GM18517 (cell line): ENCODE results near the gene TMEM131L.
"Not testable (repeated sequence)": the region's sequence is repeated elsewhere in the genome, so short reads cannot be mapped to it uniquely, and the experiment has no call there.

Source experiments
- ATAC-seq: cut with Tn5 transposase; IDR thresholded peaks from one replicate; pipeline ENCODE4 v1.9.1; 2021; ENCODE audit warnings: mild to moderate bottlenecking, moderate library complexity; ENCODE audit not compliant: unreplicated experiment

Gene TMEM131L

GRCh38 chr4:153566631-153567150 lies 100.5 kb downstream of the TMEM131L start:
- ATAC-seq: no peak

- not testable (repeated sequence) for ATAC-seq
Measured at GRCh38 chr4:153567660-153568059, 101.5 kb downstream of the TMEM131L start.

- ATAC-seq: no peak
Measured at GRCh38 chr4:153570228-153570973, 104.2 kb downstream of the TMEM131L start.

- ATAC-seq: no peak
Measured at GRCh38 chr4:153571006-153571545, 104.9 kb downstream of the TMEM131L start.

DNA sequence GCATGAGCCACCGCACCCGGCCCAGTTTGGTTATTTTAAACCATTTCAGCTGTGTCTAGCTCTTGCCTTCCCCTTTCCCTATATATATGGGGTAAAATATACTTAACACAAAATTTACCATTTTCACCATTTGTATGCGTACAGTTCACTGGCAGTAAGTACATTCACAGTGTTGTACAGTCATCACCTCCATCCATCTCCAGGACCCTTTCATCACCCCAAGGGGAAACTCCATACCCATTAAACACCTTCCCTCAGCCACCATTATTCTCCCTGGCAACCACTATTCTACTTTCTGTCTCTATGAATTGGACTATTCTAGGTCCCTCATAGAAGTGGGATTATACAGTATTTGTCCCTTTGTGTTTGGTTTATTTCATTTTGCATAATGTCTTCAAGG lies 106.4 kb downstream of the TMEM131L start:
- no peak for ATAC-seq

GRCh38 chr4:153573221-153573620 lies 107.1 kb downstream of the TMEM131L start:
- no peak for ATAC-seq

GRCh38 chr4:153573881-153574802 lies 108.0 kb downstream of the TMEM131L start:
- ATAC-seq: peak; percentile 75

DNA sequence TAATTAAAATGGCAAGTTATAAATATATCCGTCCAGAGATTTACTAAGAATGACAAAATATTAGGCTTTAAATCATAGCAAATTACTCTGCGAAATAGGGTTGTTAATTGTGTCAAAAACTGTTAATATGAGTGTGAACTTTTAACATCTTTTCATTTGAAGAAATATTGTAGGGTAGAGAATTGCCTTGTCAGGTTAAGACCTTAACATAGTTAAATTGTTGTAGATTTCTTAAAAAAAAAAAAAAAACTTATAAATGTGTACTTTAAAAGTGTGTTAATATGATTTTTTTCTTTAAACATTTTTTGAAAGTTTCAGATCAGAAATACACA lies 110.2 kb downstream of the TMEM131L start:
- ATAC-seq: no peak

DNA sequence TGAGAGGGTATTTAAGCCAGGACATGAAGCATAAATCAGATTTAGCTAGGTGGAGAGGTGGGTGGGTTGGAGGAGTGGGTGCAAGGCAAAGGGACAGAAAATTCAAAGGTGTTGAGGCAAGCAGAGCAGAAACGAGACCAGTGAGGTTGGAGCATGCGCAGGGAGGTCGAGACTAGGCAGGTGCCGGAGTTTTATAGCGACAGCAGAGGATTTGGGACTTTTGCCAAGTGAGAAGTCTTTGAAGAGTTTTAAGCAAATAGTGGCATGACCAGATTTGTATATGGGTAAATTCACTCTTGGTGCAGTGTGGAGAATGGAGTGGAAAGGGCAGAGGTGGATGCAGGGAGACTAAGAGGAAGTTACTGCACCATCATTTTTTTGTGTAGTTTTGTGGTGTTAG lies 110.9 kb downstream of the TMEM131L start:
- ATAC-seq: no peak

DNA sequence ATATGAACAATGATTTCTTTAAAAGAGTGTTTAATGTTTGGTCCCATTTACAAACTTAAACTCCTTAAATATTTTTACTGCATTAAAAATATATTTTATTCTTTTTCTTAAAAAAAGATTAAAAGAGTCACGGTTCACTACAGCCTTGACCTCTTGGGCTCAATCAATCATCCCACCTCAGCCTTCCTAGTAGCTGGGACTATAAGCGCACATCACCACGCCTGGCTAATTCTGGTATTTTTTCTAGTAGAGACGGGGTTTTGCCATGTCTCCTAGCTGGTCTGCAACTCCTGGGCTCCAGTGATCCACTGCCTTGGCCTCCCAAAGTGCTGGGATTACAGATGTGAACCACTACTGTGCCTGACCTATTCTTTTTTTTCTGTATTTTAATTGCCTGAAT lies 113.2 kb downstream of the TMEM131L start:
- no peak for ATAC-seq

- ATAC-seq: no peak
Measured at GRCh38 chr4:153579872-153580271, 113.7 kb downstream of the TMEM131L start.

DNA sequence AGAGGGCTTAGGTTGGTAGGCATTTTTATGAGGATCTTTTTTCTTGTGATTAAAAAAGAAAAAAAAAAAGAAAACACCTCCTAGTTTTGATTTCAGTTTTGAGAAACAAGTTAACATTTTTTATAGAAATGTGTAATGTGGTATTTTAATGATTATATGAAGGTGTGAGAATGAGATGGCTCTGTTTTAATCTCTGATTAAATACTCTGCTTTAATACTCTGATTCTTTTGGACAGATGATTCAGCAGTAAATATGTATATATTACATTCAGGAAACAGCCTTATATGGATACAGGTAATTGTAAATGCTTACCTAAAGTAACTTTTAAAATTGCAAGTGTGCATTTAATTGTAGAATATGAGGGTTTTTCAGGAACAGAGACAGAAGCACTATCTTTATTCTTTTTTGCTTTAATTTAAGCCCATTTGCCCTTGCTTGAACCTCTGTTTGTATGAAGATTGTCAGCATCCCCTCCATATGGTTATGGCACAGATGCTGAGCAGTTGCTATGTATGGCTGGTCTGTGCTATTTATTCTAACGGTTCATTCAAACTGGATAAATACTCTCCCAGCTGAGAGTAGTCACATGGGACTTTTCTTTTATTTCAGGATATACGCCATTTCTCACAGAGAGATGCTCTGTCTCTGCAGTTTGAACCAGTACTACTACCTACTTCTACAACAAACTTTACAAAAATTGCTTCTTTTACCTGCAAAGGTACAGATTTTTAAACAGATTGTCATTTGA lies 117.0 kb downstream of the TMEM131L start:
- no peak for ATAC-seq

DNA sequence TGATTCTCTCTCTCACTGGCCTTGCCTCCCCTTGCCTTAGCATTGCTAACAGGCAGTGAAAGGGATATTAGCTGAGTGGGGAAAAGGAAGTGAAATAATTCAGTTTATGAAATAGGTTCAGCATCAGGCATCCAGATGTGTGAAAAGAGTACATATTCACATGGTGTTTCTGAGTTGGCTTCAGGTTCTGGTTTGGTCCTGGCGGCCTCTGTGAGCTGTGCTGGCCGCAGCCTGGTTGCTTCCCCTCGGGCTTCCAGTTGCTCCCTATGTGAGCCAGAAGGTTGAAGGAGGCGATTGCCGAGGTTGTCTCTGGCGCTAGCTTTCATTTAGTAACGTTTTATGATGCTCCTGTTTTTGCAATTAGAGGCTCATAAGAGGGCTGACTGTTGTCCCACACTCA lies 118.9 kb downstream of the TMEM131L start:
- ATAC-seq: no peak

DNA sequence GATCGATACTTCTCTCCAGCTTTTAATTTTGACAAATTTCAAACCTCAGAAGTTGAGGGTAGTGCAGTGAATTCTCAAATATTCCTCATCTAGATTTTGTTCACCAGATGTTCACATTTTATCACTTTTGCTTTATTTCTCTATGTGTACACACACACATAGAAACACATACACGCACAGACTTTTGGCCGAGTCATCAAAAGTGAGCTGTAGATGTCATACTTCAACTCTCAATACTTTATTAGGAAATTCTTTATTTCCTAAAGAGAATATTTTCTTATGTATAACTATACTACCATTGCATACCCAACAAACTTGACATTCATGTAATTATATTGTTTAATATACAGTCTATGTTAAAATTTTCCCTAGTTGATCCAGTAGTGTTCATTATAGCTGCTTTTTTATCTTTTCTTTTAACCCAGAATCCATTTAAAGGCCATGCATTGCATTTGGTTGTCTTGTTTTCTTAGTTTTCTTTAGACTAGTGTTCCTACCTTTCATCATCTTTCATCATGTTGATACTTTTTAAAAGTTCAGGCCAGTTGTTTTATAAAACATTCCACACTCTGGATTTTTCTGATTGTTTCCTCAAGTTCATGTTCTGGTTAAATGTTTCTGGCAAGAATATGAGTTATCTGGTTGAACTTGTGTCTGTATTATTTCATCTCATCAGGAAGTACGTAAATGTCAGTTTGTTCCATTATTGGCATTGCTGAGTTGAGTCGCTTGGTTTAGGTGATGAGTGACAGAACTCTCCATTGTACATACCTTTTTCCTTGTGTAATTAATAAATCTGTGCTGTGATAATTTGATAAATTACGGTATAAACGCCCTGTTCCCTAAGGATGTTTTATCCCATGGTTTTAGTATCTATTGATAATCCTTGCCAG lies 123.8 kb downstream of the TMEM131L start:
- no peak for ATAC-seq

- ATAC-seq: no peak
Measured at GRCh38 chr4:153591441-153591840, 125.3 kb downstream of the TMEM131L start.

DNA sequence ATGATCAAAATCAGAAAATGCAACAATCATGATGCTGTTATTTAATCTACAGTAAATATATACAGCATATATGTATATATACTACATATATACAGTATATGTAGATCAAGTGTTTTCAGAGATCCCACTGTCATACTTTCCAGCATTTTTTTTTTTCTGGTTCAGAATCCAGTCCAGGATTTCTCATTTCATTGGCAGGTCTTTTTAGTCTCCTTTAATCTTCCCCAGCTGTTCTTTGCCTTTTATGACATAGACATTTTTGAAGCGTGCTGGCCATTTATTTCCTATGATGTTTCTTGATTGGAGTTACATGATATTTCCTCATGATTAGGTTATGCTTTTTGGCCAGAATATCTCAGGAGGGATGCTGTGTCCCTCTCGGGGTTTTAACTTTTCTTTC lies 125.9 kb downstream of the TMEM131L start:
- ATAC-seq: no peak

- ATAC-seq: no peak
Measured at GRCh38 chr4:153593161-153593560, 127.0 kb downstream of the TMEM131L start.

- no peak for ATAC-seq
Measured at GRCh38 chr4:153594210-153594609, 128.1 kb downstream of the TMEM131L start.

DNA sequence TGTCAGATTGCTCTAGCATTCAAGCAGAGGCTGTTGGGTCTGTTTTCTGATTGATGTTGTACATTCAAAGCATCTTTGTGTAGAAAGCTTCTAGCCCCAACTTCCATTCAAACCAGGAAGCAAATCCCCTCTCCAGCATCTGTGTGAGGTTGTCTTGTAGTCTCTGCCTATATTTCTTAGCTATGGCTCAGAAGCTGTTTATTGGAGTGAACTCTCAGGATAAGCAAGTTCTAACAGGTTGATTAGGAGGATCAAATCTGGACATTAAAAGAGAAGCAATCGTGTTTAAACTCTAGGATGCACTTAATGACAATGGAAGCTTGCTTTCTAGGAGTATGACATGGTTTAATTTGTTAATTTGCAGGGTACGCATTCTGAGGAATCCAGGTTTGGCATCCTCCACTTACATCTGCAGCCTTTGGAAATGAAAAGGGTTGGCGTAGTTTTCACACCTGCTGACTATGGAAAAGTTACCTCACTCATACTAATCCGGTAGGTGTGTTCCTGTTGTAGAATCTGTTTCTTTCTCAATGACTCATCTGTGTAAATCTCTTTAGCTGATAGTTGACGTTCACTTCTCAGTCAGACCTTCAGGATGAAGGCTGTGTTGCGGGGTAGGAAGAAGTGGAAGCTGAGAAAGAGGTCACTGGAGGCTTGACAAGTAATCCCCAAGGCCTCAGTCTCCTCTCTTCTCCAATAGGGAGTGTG lies 129.9 kb downstream of the TMEM131L start:
- ATAC-seq: no peak
